ENCODE data around the gene IFNGR2. TPM values are rescaled to one million over a fixed set of nuclear protein-coding genes. Genes with fewer than 3 reads are reported as not detected.
"Not testable (repeated sequence)": the region's sequence is repeated elsewhere in the genome, so short reads cannot be mapped to it uniquely, and the experiment has no call there.

IFNGR2 gene
- total RNA-seq, 1 donor from 2014 or later = 33.6 TPM

- no peak for DNase-seq (ENCODE audit: low read depth)
These were observed 25.8 kb upstream of the IFNGR2 start for GRCh38 chr21:33377221-33377920.

- DNase-seq (ENCODE audit: low read depth) = no peak
These were observed 25.1 kb upstream of the IFNGR2 start for GRCh38 chr21:33378081-33378480.

DNA sequence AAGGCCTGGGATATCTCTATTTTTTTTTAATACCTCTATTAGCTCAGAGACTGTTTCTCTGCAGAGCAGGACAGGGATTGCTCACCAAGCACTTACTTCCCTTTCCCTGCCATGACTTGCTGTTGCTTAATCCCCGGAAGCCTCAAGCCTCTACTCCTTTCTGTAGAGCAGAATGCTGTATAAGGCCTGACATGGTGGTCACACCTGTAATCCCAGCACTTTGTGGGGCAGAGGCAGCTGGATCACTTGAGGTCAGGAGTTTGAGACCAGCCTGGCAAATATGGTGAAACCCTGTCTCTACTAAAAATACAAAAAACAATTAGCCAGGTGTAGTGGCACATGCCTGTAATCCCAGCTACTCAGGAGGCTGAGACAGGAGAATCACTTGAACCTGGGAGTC, 23.3 kb upstream of the IFNGR2 start:
- peak; percentile 54 for DNase-seq (ENCODE audit: low read depth)

- DNase-seq (ENCODE audit: low read depth) = peak; percentile 97
These were observed 22.7 kb upstream of the IFNGR2 start for GRCh38 chr21:33380483-33380998.

DNA sequence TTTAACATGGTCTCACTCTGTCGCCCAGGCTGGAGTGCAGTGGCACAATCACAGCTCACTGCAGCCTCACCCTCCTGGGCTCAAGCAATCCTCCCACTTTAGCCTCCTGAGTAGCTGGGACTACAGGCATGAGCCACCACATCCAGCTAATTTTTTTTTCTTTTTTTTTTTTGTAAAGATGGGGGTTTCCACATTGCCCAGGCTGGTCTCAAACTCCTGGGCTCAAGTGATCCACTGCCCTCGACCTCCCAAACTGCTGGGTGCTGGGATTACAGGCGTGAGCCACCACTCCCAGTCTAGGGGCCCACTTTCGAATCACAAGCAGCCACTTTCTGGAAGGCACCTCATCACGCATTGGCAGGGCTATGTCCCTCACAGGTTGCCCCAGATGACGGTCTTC, 21.8 kb upstream of the IFNGR2 start:
- not testable (repeated sequence) for DNase-seq (ENCODE audit: low read depth)

DNA sequence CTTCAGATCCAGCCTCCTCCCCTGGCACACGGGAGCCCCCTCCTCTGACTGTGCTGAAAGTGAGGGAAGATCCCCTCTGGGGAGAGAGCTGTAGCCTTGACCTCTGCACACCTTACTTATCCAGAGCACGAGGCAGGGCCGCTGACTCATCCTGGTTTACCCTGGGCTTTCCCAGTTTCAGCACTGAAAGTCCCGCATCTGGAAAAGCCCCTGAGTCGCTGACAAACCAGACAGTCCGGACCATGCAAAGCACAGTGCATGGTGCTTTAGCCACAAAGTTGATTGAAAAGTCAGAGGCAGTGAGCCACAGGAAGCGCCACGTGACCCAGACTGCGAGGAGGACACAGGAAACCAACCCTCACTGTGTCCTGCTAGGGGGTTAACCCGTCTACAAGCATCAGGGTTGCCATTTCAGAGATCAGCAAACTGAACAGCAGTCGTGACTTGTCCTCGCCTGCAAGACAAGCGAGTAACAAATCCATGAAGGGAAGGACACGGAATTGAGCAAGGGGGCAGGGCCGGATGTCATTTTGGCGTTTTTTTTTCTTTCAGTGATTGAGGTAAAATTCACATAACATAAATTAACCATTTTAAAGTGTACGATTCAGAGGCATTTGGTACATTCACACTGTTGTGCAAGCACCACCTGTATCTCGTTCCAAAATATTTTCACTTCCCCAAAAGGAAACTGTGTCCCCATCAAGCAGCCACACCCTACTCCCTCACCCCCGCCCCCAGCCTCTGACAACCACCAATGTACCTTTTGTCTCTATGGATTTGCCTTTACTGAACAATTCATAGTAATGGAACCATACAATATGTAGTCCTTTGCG, 19.9 kb upstream of the IFNGR2 start:
- peak; percentile 61 for DNase-seq (ENCODE audit: low read depth)

DNA sequence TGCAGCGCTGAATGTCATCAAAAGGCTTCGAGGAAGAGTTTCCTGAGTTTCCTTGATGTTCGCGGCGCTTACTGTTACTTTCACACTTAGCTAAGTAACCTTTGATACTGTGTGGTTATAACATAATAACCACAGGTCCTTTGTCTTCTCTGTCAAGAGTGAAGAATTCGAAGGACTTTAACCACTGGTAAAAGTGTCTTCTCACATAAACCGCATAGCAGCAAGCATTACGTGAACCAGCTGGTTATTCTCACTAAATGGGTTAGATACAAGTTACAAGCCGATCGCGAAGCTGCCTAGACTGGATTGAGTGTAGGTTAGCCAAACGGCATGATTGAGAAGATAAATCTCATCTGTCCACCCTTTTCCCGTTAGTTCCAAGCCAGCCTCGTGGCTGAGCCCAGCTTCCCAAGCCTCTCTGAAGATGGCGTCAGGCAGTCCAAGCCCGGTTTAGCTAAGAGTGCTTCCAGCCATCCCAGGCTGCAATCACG, 18.3 kb upstream of the IFNGR2 start:
- DNase-seq (ENCODE audit: low read depth) = no peak

- DNase-seq (ENCODE audit: low read depth) = no peak
These were observed 16.9 kb upstream of the IFNGR2 start for GRCh38 chr21:33386222-33386784.

- DNase-seq (ENCODE audit: low read depth) = no peak
These were observed 15.9 kb upstream of the IFNGR2 start for GRCh38 chr21:33387294-33387693.

DNA sequence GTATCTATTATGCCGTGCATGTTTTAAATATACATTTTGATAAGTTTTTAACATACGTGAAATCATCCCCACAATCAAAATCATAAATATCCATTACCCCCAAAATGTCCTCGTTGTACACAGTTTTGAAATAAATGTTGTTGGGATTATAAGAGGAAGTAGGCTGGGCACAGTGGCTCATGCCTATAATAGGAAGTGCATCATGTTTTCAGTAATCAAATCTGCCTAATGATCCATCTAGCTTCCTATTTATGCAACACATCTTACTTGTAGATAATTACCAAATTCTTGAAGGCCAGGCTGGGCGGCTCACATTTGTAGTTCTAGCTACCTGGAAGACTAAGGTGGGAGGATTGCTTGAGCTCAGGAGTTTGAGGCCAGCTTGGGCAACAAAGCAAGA, 15.0 kb upstream of the IFNGR2 start:
- DNase-seq (ENCODE audit: low read depth) = no peak

- no peak for DNase-seq (ENCODE audit: low read depth)
These were observed 12.7 kb upstream of the IFNGR2 start for GRCh38 chr21:33390479-33390878.

GRCh38 chr21:33391656-33392055, 11.6 kb upstream of the IFNGR2 start:
- DNase-seq (ENCODE audit: low read depth) = no peak

DNA sequence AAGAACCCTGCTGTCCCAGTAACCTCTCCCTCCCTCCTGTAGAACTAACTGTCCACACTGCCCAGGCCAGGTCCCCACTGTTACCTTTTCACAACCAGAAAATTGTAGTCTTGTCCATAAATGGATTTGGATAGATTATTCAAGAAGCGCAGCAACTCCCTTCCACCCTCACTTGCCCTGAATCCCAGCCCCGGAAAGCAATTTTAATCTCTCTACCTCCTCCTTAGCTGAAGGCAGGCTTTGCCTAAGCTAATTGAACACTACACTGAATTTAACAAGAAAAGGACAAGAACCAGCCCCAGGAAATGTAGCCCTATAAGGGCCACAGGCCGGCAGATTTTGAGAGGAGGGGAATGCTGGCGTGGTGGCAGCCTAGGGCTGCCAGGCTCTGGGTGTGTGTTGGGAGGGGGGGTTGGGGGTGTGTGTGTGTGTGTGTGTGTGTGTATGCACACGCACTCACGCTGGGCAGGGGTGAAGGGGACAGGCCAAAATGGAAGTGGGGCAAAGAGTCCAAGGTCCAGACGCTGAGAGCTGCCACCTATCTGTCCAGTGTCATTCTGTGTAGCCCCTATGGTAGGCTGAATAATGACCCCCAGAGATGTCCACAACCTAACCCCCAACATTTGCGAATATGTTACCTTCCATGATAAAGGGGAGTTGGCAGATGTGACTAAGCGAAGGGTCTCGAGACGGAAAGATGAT, 10.8 kb upstream of the IFNGR2 start:
- DNase-seq (ENCODE audit: low read depth) = no peak

DNA sequence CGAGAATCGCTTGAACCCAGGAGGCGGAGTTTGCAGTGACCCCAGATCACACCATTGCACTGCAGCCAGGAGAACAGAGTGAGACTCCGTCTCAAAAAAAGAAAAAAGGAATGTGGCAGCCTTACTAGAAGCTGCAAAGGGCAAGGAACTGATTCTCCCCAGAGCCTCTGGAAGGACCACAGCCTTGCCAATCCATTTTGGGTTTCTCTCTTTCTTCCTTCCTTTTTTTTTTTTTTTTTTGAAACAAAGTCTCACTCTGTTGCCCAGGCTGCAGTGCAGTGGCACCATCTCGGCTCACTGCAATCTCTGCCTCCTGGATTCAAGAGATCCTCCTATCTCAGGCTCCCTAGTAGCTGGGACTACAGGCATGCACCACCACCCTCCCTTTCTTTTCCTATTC, 9.9 kb upstream of the IFNGR2 start:
- DNase-seq (ENCODE audit: low read depth) = no peak

- DNase-seq (ENCODE audit: low read depth) = no peak
These were observed 9.0 kb upstream of the IFNGR2 start for GRCh38 chr21:33394260-33394659.

GRCh38 chr21:33395891-33396331, 7.3 kb upstream of the IFNGR2 start:
- DNase-seq (ENCODE audit: low read depth) = peak; percentile 59

DNA sequence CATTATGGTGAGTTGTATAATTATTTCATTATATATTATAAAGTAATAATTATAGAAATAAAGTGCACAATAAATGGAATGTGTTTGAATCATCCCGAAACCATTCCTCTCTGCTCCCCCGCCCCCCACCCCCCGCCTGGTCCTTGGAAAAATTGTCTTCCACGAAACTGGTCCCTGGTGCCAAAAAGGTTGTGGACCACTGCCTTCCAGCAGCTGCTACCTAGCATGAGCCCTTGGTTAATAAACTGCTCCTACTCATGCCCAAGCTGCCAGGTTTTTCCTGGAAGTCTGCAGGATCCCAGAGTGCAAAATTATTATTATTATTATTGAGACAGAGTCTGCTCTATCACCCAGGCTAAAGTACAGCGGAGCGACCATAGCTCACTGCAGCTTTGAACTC, 6.8 kb upstream of the IFNGR2 start:
- DNase-seq (ENCODE audit: low read depth) = no peak

DNA sequence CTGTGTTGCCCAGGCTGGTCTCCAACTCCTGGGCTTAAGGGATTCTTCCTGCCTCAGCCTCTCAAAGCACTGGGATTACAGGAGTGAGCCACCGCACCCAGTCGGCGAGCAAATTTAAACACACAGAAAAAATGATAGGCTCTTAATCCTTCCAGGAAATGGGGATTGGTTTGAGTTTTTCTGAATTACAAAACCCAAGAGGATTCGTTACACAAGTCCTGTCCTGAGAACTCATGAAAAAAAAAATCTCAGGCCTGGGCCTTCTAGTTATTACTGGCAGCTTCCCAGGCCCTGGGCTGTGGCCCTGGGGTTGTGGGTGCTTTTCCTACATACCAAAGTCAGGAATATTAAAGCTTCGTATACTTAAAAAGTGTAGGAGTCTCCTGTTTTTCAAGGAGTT, 6.3 kb upstream of the IFNGR2 start:
- DNase-seq (ENCODE audit: low read depth) = peak; percentile 42

- no peak for DNase-seq (ENCODE audit: low read depth)
These were observed 5.5 kb upstream of the IFNGR2 start for GRCh38 chr21:33397717-33398116.

- DNase-seq (ENCODE audit: low read depth) = no peak
These were observed 4.9 kb upstream of the IFNGR2 start for GRCh38 chr21:33398361-33398760.

GRCh38 chr21:33401630-33401992, 1.6 kb upstream of the IFNGR2 start:
- DNase-seq (ENCODE audit: low read depth) = no peak

Measured in myocyte (in vitro differentiated cells).